GM12801 (cell line): ENCODE data around the gene GRK3.

Experiments used
- CTCF ChIP-seq: IDR thresholded peaks from one replicate; pipeline ENCODE4 v1.5.1; 2011; ENCODE audit warnings: control low read depth; ENCODE audit not compliant: insufficient read length; ENCODE audit errors: extremely low read depth

Gene GRK3

GRCh38 chr22:25669253-25670069, 105.0 kb downstream of the GRK3 start:
- no peak for TF ChIP-seq CTCF

GRCh38 chr22:25670070-25670461, 105.6 kb downstream of the GRK3 start:
- TF ChIP-seq CTCF, result no peak

GRCh38 chr22:25672289-25673084, 108.0 kb downstream of the GRK3 start:
- TF ChIP-seq CTCF, result no peak

GRCh38 chr22:25673713-25674112, 109.2 kb downstream of the GRK3 start:
- TF ChIP-seq CTCF, result no peak

- no peak for TF ChIP-seq CTCF
Observed at GRCh38 chr22:25677631-25678030, 113.2 kb downstream of the GRK3 start.

GRCh38 chr22:25680051-25680450, 115.6 kb downstream of the GRK3 start:
- TF ChIP-seq CTCF, result no peak

GRCh38 chr22:25680956-25681355, 116.5 kb downstream of the GRK3 start:
- no peak for TF ChIP-seq CTCF
